Prostate gland (tissue), 2 donors: ENCODE results near the gene CLDN2. TPM values are rescaled to one million over a fixed set of nuclear protein-coding genes. Genes with fewer than 3 reads are reported as not detected.

Experiments
- DNase-seq: peaks from one replicate; pipeline ENCODE4 v3.0.0-alpha.2; 2019; ENCODE audit warnings: low spot score
- H3K27ac ChIP-seq, 2 donors: fragments of 200-600 bp; sonication (generic); 2 replicates each; pipeline ENCODE4 v1.5.1; 2017 to 2019
- H3K27me3 ChIP-seq: fragments of 200-600 bp; sonication (generic); replicated peaks from 2 replicates; pipeline ENCODE4 v1.5.1; 2019; ENCODE audit not compliant: insufficient read depth
- H3K36me3 ChIP-seq, 2 donors: fragments of 200-600 bp; sonication (generic); 1 replicate in 1 of 2; 2 replicates in 1 of 2; pipeline versions ENCODE4 v1.5.1 to v1.8.1; 2017 to 2019
- H3K4me1 ChIP-seq: fragments of 200-600 bp; sonication (generic); replicated peaks from 2 replicates; pipeline ENCODE4 v1.5.1; 2019
- H3K4me3 ChIP-seq, 2 donors: fragments of 200-600 bp; sonication (generic); 2 replicates each; pipeline ENCODE4 v1.5.1; 2017 to 2019
- H3K9me3 ChIP-seq: fragments of 200-600 bp; sonication (generic); 2 replicates; pipeline ENCODE4 v1.5.1; 2017
- CTCF ChIP-seq, 4 experiments: fragments of 200-600 bp in 2 of 4; fragments of 450-650 bp in 2 of 4; sonication (generic) in 2 of 4; IDR thresholded peaks; 1 replicate in 3 of 4; 2 replicates in 1 of 4; pipeline ENCODE4 v1.5.1; 2016 to 2019; ENCODE audit warnings: antibody characterized with exemption in 4 of 4, mild to moderate bottlenecking in 2 of 4, moderate library complexity in 2 of 4
- POLR2A ChIP-seq: fragments of 450-650 bp; IDR thresholded peaks from one replicate; pipeline ENCODE4 v1.6.1; 2016; ENCODE audit warnings: antibody characterized with exemption, mild to moderate bottlenecking
- POLR2AphosphoS5 ChIP-seq: sonication (generic); formaldehyde crosslinking; IDR thresholded peaks from one replicate; pipeline ENCODE4 v1.6.1; 2017; ENCODE audit warnings: antibody characterized with exemption
- WGBS: methylation state at CpG from one replicate; pipeline ENCODE4 v1.1.5; 2018; 5-methylcytosine and 5-hydroxymethylcytosine counted together
- intact Hi-C: fragments of 100-400 bp; cut with DNase I; formaldehyde crosslinking; loops from one replicate; pipeline ENCODE4 v1.14.2; 2022
- total RNA-seq, 2 donors: library from RNA; depleted of rRNA; stranded (reverse); fragments of >200 nt; gene quantifications; one replicate each; pipeline ENCODE4 v1.1.0, GENCODE V29; 2016

Gene CLDN2
- total RNA-seq, 2 donors from 2014 or later: 0.28 TPM; not detected in 1

GRCh38 chrX:106952538-106952937 lies 32.3 kb downstream of the CLDN2 start:
- no peak for DNase-seq
- Histone ChIP-seq H3K36me3 (no peaks in the 10 kb centered on the region), H3K4me3 (no peak overlapping the region), H3K9me3 (no peaks in the 10 kb centered on the region), H3K27me3 (no peaks in the 10 kb centered on the region), H3K27ac (no peak overlapping the region), H3K4me1 (no peaks in the 10 kb centered on the region)
- intact Hi-C loops: loop anchor here (5.0 kb wide), 1 partner anchor 50 kb away; the partner anchor contains the start of gene RIPPLY1
- no peak for TF ChIP-seq POLR2A
- TF ChIP-seq CTCF (IDR thresholded peaks at IDR 0.05): no peak
- no peak for TF ChIP-seq POLR2AphosphoS5
- WGBS: 96% methylated on average over 2 of the region's 2 CpGs

GRCh38 chrX:106952988-106953387 lies 32.8 kb downstream of the CLDN2 start:
- intact Hi-C loops: loop anchor here (5.0 kb wide), 1 partner anchor 51 kb away; the partner anchor contains the start of gene RIPPLY1
- H3K27me3 ChIP-seq: no peaks in the 10 kb centered on the region
- DNase-seq: no peak
- no peaks in the 10 kb centered on the region for H3K4me1 ChIP-seq
- no peaks in the 10 kb centered on the region for H3K9me3 ChIP-seq
- no peaks in the 10 kb centered on the region for H3K36me3 ChIP-seq
- WGBS: 34% methylated on average over 1 of the region's 1 CpG
- H3K4me3 ChIP-seq: no peak overlapping the region
- no peak overlapping the region for H3K27ac ChIP-seq
- TF ChIP-seq CTCF (IDR thresholded peaks at IDR 0.05) (peak in 1 of 4 experiments; percentile 9), POLR2A (no peak)

- Histone ChIP-seq H3K4me3 (no peak overlapping the region), H3K4me1 (no peaks in the 10 kb centered on the region), H3K27ac (no peak overlapping the region), H3K27me3 (no peaks in the 10 kb centered on the region), H3K36me3 (no peaks in the 10 kb centered on the region), H3K9me3 (no peaks in the 10 kb centered on the region)
- DNase-seq: no peak
- 97% methylated on average over 4 of the region's 4 CpGs for WGBS
- TF ChIP-seq CTCF (IDR thresholded peaks at IDR 0.05) (no peak), POLR2AphosphoS5 (no peak), POLR2A (no peak)
- intact Hi-C loops: loop anchor here (5.0 kb wide), 1 partner anchor 52 kb away; the partner anchor contains the start of gene RIPPLY1
These were observed 33.8 kb downstream of the CLDN2 start for GRCh38 chrX:106954041-106954440.

- no peak overlapping the region for H3K27ac ChIP-seq
- TF ChIP-seq POLR2A: no peak
- TF ChIP-seq POLR2AphosphoS5: no peak
- TF ChIP-seq CTCF (IDR thresholded peaks at IDR 0.05): no peak
- WGBS: 33% methylated on average over 1 of the region's 1 CpG
- intact Hi-C loops: no loop called here
- no peaks in the 10 kb centered on the region for H3K4me1 ChIP-seq
- no peaks in the 10 kb centered on the region for H3K9me3 ChIP-seq
- H3K4me3 ChIP-seq: no peak overlapping the region
- no peaks in the 10 kb centered on the region for H3K27me3 ChIP-seq
- DNase-seq: no peak
- no peaks in the 10 kb centered on the region for H3K36me3 ChIP-seq
These were observed 35.0 kb downstream of the CLDN2 start for GRCh38 chrX:106955004-106955772.

GRCh38 chrX:106957856-106958255 lies 37.7 kb downstream of the CLDN2 start:
- Histone ChIP-seq H3K4me1 (no peaks in the 10 kb centered on the region), H3K27ac (no peak overlapping the region), H3K36me3 (no peaks in the 10 kb centered on the region), H3K27me3 (no peaks in the 10 kb centered on the region), H3K4me3 (no peak overlapping the region), H3K9me3 (no peaks in the 10 kb centered on the region)
- intact Hi-C loops: no loop called here
- TF ChIP-seq POLR2AphosphoS5 (no peak), POLR2A (no peak), CTCF (IDR thresholded peaks at IDR 0.05) (no peak)
- no peak for DNase-seq
- WGBS: 89% methylated on average over 1 of the region's 1 CpG
